HG02970 (cell line): ENCODE measurements around the gene ZNF235.
"Not testable (repeated sequence)": the region's sequence is repeated elsewhere in the genome, so short reads cannot be mapped to it uniquely, and the experiment has no call there.

Experiments used
- ATAC-seq: cut with Tn5 transposase; IDR thresholded peaks from one replicate; pipeline ENCODE4 v1.9.1; 2021; ENCODE audit warnings: mild to moderate bottlenecking, moderate library complexity, moderate number of reproducible peaks; ENCODE audit not compliant: unreplicated experiment, low FRiP score

Gene ZNF235

GRCh38 chr19:44258835-44259413 lies 45.9 kb downstream of the ZNF235 start:
- ATAC-seq = no peak

GRCh38 chr19:44258136-44258535 lies 46.7 kb downstream of the ZNF235 start:
- ATAC-seq = no peak

DNA sequence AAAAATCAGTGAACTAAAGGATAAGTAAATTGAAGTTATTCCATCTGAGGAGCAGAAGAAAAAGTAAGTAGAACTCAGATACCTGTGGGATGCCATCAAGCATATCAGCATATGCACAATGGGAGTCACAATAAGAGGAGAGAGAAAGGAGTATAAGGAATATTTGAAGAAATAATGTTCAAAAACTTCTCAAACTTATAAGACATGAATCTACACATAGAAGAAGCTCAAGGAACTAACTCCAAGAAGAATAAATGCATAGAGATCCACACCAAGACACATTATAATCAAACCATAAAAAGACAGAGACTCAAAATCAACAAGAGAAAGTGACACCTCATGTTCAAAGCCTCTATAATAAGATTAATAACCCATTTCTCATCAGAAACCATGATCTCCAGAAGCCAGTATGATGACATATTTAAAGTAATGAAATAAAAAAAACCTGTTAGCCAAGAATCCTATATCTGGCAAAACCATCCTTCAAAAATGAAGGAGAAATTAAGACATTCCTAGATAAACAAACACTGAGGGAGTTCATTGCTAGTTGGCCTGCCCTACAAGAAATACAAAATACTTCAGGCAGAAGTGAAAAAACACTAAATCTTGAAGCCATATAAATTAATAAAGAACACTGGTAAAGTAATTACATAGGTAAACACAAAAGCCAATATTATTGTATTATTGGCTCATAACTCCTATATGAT lies 49.0 kb downstream of the ZNF235 start:
- no peak for ATAC-seq

DNA sequence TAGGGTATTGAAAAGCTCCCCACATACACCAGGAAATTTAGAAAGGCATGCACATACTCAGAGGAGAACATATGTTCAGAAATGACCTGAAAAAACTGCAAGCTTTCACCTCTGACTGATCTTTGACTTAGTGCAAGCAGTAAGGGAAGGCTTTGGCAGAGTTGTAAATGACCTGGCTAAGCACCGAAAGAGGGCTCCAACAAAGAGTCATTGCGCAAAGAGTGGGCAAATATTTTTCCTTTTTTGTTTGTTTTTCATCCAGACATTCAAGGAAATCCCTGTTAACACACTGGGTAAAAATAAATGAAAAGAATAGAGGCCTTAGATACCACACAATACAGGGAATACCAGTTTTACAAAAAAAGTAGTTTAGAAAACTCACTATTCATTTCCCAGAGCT lies 50.3 kb downstream of the ZNF235 start:
- no peak for ATAC-seq

DNA sequence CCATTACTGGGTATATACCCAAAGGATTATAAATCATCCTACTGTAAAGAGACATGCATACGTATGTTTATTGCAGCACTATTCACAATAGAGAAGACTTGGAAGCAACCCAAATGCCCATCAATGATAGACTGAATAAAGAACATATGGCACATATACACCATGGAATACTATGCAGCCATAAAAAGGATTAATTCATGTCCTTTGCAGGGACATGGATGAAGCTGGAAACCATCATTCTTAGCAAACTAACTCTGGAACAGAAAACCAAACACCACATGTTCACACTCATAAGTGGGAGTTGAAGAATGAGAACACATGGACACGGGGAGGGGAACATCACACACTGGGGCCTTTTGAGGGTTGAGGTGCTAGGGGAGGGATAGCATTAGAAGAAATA lies 51.4 kb downstream of the ZNF235 start:
- not testable (repeated sequence) for ATAC-seq

DNA sequence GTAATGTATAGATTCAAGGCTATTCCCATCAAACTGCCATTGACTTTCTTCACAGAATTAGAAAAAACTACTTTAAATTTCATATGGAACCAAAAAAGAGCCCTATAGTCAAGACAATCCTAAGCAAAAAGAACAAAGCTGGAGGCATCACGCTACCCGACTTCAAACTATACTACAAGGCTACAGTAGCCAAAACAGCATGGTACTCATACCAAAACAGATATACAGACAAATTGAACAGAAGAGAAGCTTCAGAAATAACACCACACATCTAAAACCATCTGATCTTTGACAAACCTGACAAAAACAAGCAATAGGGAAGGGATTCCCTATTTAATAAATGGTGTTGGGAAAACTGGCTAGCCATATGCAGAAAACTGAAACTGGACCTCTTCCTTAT lies 52.5 kb downstream of the ZNF235 start:
- not testable (repeated sequence) for ATAC-seq

DNA sequence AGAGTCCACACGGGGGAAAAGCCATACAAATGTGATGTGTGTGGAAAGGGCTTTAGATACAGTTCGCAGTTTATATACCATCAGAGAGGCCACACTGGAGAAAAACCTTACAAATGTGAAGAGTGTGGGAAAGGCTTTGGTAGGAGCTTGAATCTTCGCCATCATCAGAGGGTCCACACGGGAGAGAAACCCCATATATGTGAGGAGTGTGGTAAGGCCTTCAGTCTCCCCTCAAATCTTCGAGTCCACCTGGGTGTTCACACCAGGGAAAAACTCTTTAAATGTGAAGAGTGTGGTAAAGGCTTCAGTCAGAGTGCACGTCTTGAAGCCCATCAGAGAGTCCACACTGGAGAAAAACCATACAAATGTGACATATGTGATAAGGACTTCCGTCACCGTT lies 68.4 kb downstream of the ZNF235 start:
- no peak for ATAC-seq
